ENCODE data around the gene ROBO1.

- no peak for TF ChIP-seq CTCF (IDR thresholded peaks at IDR 0.05; ENCODE audit: insufficient read depth, low read depth, low read length)
- TF ChIP-seq EZH2 (IDR thresholded peaks at IDR 0.05; ENCODE audit: insufficient read depth, low read length) = no peak
Observed at GRCh38 chr3:78822726-78823125, 945.1 kb downstream of the ROBO1 start.
